IPS DF 6.9 (cell line): ENCODE results near the gene FBXW7.

Experiments used
- DNase-seq: peaks from one replicate; pipeline ENCODE4 v3.0.0-alpha.2; 2013; ENCODE audit warnings: low read depth, low spot score
- H3K27ac ChIP-seq: one replicate; pipeline ENCODE4 v1.5.1; 2013; ENCODE audit warnings: low read length, control low read depth
- H3K27me3 ChIP-seq: 2 replicates; pipeline ENCODE4 v1.6.1; 2013; ENCODE audit warnings: mild to moderate bottlenecking, low read length; ENCODE audit not compliant: control insufficient read depth, insufficient read depth
- H3K36me3 ChIP-seq: 2 replicates; pipeline ENCODE4 v1.6.1; 2013; ENCODE audit warnings: low read length; ENCODE audit not compliant: control insufficient read depth, insufficient read depth
- H3K4me1 ChIP-seq: 2 replicates; pipeline ENCODE4 v1.6.1; 2013; ENCODE audit warnings: low read length; ENCODE audit not compliant: control insufficient read depth, insufficient read depth
- H3K4me3 ChIP-seq: 2 replicates; pipeline ENCODE4 v1.5.1; 2013; ENCODE audit warnings: mild to moderate bottlenecking, low read length
- H3K9me3 ChIP-seq: 2 replicates; pipeline ENCODE4 v1.6.1; 2013; ENCODE audit warnings: low read length, inconsistent platforms; ENCODE audit not compliant: control insufficient read depth, insufficient read depth
- WGBS: extraction: QIAGEN DNeasy Blood & Tissue Kit; methylation state at CpG from one replicate; pipeline ENCODE4 v1.1.7; 2013; ENCODE audit warnings: mixed read lengths, missing lambda C conversion rate; ENCODE audit not compliant: insufficient read length, insufficient coverage; 5-methylcytosine and 5-hydroxymethylcytosine counted together

Gene FBXW7

DNA sequence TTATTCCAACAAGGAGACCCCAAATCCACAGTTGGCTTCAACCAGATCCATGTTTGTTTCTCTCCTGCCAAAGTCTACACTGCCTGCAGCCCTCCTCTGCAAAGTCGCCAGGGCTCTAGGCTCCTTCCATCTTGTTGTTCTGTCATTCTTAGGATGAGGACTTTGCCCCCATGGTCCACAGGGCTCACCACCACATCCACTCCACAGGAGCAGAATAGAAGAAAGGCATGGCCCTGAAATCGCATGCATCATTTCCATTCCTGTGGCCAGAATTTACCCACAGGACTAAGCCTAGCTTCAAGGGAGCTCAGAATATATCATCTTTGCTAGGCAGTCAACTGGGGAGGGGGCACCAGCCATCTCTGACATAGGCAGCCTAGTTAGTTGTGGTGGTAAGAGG is 254.7 kb downstream of the FBXW7 start:
- Histone ChIP-seq H3K27ac (no peak overlapping the region), H3K9me3 (no peaks in the 10 kb centered on the region), H3K4me1 (peaks cover 9% of the 10 kb centered on the region), H3K4me3 (no peak overlapping the region), H3K36me3 (no peaks in the 10 kb centered on the region), H3K27me3 (no peaks in the 10 kb centered on the region)
- no CpG with 5 or more reads among the region's 2 CpGs for WGBS
- no peak for DNase-seq

GRCh38 chr4:152279234-152279566 is 256.7 kb downstream of the FBXW7 start:
- H3K27ac ChIP-seq = no peak overlapping the region
- H3K4me1 ChIP-seq = peaks cover 9% of the 10 kb centered on the region
- no peak overlapping the region for H3K4me3 ChIP-seq
- no peak for DNase-seq
- no CpG with 5 or more reads among the region's 8 CpGs for WGBS
- no peaks in the 10 kb centered on the region for H3K27me3 ChIP-seq
- no peaks in the 10 kb centered on the region for H3K36me3 ChIP-seq
- H3K9me3 ChIP-seq = no peaks in the 10 kb centered on the region

- no peak for DNase-seq
- Histone ChIP-seq H3K4me3 (no peak overlapping the region), H3K4me1 (peaks cover 9% of the 10 kb centered on the region), H3K9me3 (no peaks in the 10 kb centered on the region), H3K27ac (no peak overlapping the region), H3K27me3 (no peaks in the 10 kb centered on the region), H3K36me3 (no peaks in the 10 kb centered on the region)
- no CpG with 5 or more reads among the region's 9 CpGs for WGBS
Measured at GRCh38 chr4:152278505-152279233, 257.2 kb downstream of the FBXW7 start.

GRCh38 chr4:152278172-152278504 is 257.8 kb downstream of the FBXW7 start:
- no peak overlapping the region for H3K27ac ChIP-seq

GRCh38 chr4:152277333-152277732 is 258.6 kb downstream of the FBXW7 start:
- DNase-seq = no peak
- no peaks in the 10 kb centered on the region for H3K36me3 ChIP-seq
- no CpG with 5 or more reads among the region's 5 CpGs for WGBS
- no peaks in the 10 kb centered on the region for H3K9me3 ChIP-seq
- H3K4me1 ChIP-seq = peaks cover 9% of the 10 kb centered on the region
- no peak overlapping the region for H3K27ac ChIP-seq
- H3K4me3 ChIP-seq = no peak overlapping the region
- H3K27me3 ChIP-seq = no peaks in the 10 kb centered on the region

More at GRCh38 chr4:152278172-152278504, 257.8 kb downstream of the FBXW7 start:
- H3K9me3 ChIP-seq = no peaks in the 10 kb centered on the region
- no peaks in the 10 kb centered on the region for H3K27me3 ChIP-seq
- H3K36me3 ChIP-seq = no peaks in the 10 kb centered on the region
- no peak overlapping the region for H3K4me3 ChIP-seq
- no peak for DNase-seq
- peaks cover 9% of the 10 kb centered on the region for H3K4me1 ChIP-seq

DNA sequence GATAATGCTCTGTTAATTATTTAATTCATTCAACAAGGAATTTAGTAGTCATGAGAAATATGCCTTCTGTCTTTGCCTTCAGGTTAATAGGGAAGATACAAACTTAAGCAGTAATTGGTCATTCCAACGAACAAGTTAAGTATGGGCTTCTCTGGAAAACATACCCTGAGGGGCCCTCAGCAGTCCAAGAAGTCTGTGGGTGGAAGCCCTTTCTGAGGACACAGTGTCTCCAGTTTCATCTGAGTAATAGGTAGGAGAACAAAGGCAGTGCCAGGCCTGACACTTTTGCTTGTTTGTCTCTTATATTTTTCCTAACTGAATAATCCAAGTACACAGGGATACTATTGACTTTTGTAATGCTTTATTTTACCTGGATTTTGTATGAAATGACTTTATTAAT is 262.5 kb downstream of the FBXW7 start:
- Histone ChIP-seq H3K4me3 (no peak overlapping the region), H3K36me3 (no peaks in the 10 kb centered on the region), H3K4me1 (peaks cover 4% of the 10 kb centered on the region), H3K27me3 (no peaks in the 10 kb centered on the region), H3K27ac (no peak overlapping the region), H3K9me3 (no peaks in the 10 kb centered on the region)
- no peak for DNase-seq
- no CpG with 5 or more reads among the region's 1 CpG for WGBS
